Spleen (tissue), 11 donors: Measurements from ENCODE around the gene SPTLC1. TPM values are rescaled to one million over a fixed set of nuclear protein-coding genes. Genes with fewer than 3 reads are reported as not detected.

Experiments used
- DNase-seq: peaks from one replicate; pipeline ENCODE4 v3.0.0-alpha.2; 2020
- H3K27ac ChIP-seq, 8 donors: fragments of 200-600 bp; sonication (generic) in 7 of 8; 1 replicate in 4 of 8; 2 replicates in 4 of 8; pipeline versions ENCODE4 v1.5.0 to v1.8.0; 2016 to 2021; ENCODE audit warnings: inconsistent platforms in 4 of 8, mild to moderate bottlenecking in 4 of 8, moderate library complexity in 1 of 8
- H3K27me3 ChIP-seq, 7 donors: fragments of 200-600 bp; sonication (generic) in 6 of 7; replicated peaks in 1 of 7; 1 replicate in 4 of 7; 2 replicates in 3 of 7; pipeline versions ENCODE4 v1.5.0 to v1.8.0; 2016 to 2021; ENCODE audit warnings: inconsistent platforms in 3 of 7, mild to moderate bottlenecking in 1 of 7
- H3K36me3 ChIP-seq, 6 donors: fragments of 200-600 bp; sonication (generic) in 5 of 6; 1 replicate in 4 of 6; 2 replicates in 2 of 6; pipeline versions ENCODE4 v1.5.0 to v1.8.0; 2016 to 2021; ENCODE audit warnings: inconsistent platforms in 2 of 6
- H3K4me1 ChIP-seq, 6 donors: fragments of 200-600 bp; sonication (generic) in 5 of 6; 1 replicate in 3 of 6; 2 replicates in 3 of 6; pipeline versions ENCODE4 v1.5.0 to v1.8.0; 2016 to 2021; ENCODE audit warnings: inconsistent platforms in 3 of 6
- H3K4me3 ChIP-seq, 8 donors: fragments of 200-600 bp; sonication (generic) in 7 of 8; 1 replicate in 4 of 8; 2 replicates in 4 of 8; pipeline versions ENCODE4 v1.5.0 to v1.8.0; 2016 to 2021; ENCODE audit warnings: inconsistent platforms in 4 of 8, mild to moderate bottlenecking in 4 of 8, moderate library complexity in 2 of 8
- H3K9me3 ChIP-seq, 8 donors: fragments of 200-600 bp; sonication (generic) in 7 of 8; 1 replicate in 4 of 8; 2 replicates in 4 of 8; pipeline versions ENCODE4 v1.5.0 to v1.8.0; 2016 to 2021; ENCODE audit warnings: inconsistent platforms in 4 of 8
- POLR2A ChIP-seq, 3 donors: fragments of 450-650 bp; IDR thresholded peaks; one replicate each; pipeline ENCODE4 v1.5.1; 2017; ENCODE audit warnings: antibody characterized with exemption in 3 of 3, mild to moderate bottlenecking in 1 of 3
- POLR2AphosphoS5 ChIP-seq, 3 donors: sonication (generic); formaldehyde crosslinking; IDR thresholded peaks; one replicate each; pipeline ENCODE4 v1.5.1; 2017; ENCODE audit warnings: antibody characterized with exemption in 3 of 3
- WGBS, 5 donors: extraction: QIAGEN DNeasy Blood & Tissue Kit in 3 of 5; methylation state at CpG; one replicate each; pipeline versions ENCODE4 v1.1.5 to v1.1.7; 2013 to 2018; 5-methylcytosine and 5-hydroxymethylcytosine counted together
- intact Hi-C: fragments of 100-400 bp; cut with DNase I; formaldehyde crosslinking; loops from one replicate; pipeline ENCODE4 v1.15.0; 2023; ENCODE audit warnings: low total_unique reads
- polyA plus RNA-seq, 3 donors: library from polyadenylated mRNA; stranded (reverse); fragments of 200-250 nt; gene quantifications; one replicate each; pipeline ENCODE4 v1.2.1, GENCODE V29; 2013
- small RNA-seq, 4 donors: library from RNA; depleted of rRNA; stranded (forward); fragments of <200 nt; gene quantifications; one replicate each; pipeline ENCODE3, GENCODE V24; 2016
- total RNA-seq, 7 donors: library from RNA; depleted of rRNA in 3 of 7; stranded (reverse); fragments of >200 nt in 3 of 7; fragmentation: NEBNext Ultra II Directional in 4 of 7; extraction: Animal tissue kit (Norgen Biotek cat#: 25700) in 4 of 7; gene quantifications; one replicate each; pipeline versions ENCODE4 v1.1.0 to v1.2.1, GENCODE V29; 2016 to 2021
- TF ChIP-seq, protein P1 (sequence below), 11 experiments: fragments of 200-600 bp in 7 of 11; fragments of 450-650 bp in 4 of 11; sonication (generic) in 4 of 11; IDR thresholded peaks in 8 of 11; conservative IDR thresholded peaks in 3 of 11; 1 replicate in 7 of 11; 2 replicates in 4 of 11; pipeline versions ENCODE4 v1.4.0 to v1.8.0; 2016 to 2021; ENCODE audit warnings: antibody characterized with exemption in 11 of 11, inconsistent platforms in 4 of 11, mild to moderate bottlenecking in 1 of 11
- donor health status: healthy with polysubstance abuse.
- donor health status: DM: no; HTN: no; CAD: no; lungs with moderate emphysema.
- donor health status: DM: no; HTN: no; CAD: no.
- donor health status: Bipolar disorder and iron deficiency.
- donor health status: healthy.
- donor health status: DM: no; HTN: no; CAD: no.
- donor health status: DM: yes; HTN: yes; CAD: no.

SPTLC1 gene
- total and polyA plus RNA-seq, 10 donors: 15.9 to 75.1 (median 58.4) TPM

GRCh38 chr9:91991721-91992341 lies 123.4 kb downstream of the SPTLC1 start:
- WGBS, 5 donors: 80 to 87% (median 84%) methylated on average over 20 of the region's 20 CpGs
- TF ChIP-seq POLR2AphosphoS5 (IDR thresholded peaks at IDR 0.05): no peak
- TF ChIP-seq POLR2A (IDR thresholded peaks at IDR 0.05): no peak
- TF ChIP-seq, protein P1, sequence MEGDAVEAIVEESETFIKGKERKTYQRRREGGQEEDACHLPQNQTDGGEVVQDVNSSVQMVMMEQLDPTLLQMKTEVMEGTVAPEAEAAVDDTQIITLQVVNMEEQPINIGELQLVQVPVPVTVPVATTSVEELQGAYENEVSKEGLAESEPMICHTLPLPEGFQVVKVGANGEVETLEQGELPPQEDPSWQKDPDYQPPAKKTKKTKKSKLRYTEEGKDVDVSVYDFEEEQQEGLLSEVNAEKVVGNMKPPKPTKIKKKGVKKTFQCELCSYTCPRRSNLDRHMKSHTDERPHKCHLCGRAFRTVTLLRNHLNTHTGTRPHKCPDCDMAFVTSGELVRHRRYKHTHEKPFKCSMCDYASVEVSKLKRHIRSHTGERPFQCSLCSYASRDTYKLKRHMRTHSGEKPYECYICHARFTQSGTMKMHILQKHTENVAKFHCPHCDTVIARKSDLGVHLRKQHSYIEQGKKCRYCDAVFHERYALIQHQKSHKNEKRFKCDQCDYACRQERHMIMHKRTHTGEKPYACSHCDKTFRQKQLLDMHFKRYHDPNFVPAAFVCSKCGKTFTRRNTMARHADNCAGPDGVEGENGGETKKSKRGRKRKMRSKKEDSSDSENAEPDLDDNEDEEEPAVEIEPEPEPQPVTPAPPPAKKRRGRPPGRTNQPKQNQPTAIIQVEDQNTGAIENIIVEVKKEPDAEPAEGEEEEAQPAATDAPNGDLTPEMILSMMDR (IDR thresholded peaks at IDR 0.05 in 8 of 11, conservative IDR thresholded peaks at IDR 0.05 in 3 of 11): no peak
- Histone ChIP-seq H3K36me3 (no peaks in the 10 kb centered on the region), H3K27ac (no peak overlapping the region), H3K9me3 (no peaks in the 10 kb centered on the region), H3K4me1 (no peaks in the 10 kb centered on the region), H3K4me3 (no peak overlapping the region), H3K27me3 (peaks cover 0 to 21% (median 0%) of the 10 kb centered on the region in 7 donors)
- intact Hi-C loops: no loop called here
- DNase-seq: no peak

- 81 to 96% (median 91%) methylated on average over 2 of the region's 2 CpGs for WGBS, 5 donors
- H3K4me3 ChIP-seq: no peak overlapping the region
- intact Hi-C loops: no loop called here
- TF ChIP-seq POLR2A (IDR thresholded peaks at IDR 0.05): no peak
- TF ChIP-seq, protein P1 (IDR thresholded peaks at IDR 0.05 in 8 of 11, conservative IDR thresholded peaks at IDR 0.05 in 3 of 11): no peak
- TF ChIP-seq POLR2AphosphoS5 (IDR thresholded peaks at IDR 0.05): no peak
- no peaks in the 10 kb centered on the region for H3K4me1 ChIP-seq
- DNase-seq: no peak
- H3K27ac ChIP-seq: no peak overlapping the region
- H3K27me3 ChIP-seq: peaks cover 0 to 17% (median 0%) of the 10 kb centered on the region in 7 donors
- H3K36me3 ChIP-seq: no peaks in the 10 kb centered on the region
- peaks cover 0 to 12% (median 7%) of the 10 kb centered on the region in 8 donors for H3K9me3 ChIP-seq
These were observed 129.0 kb downstream of the SPTLC1 start for GRCh38 chr9:91986248-91986647.

DNA sequence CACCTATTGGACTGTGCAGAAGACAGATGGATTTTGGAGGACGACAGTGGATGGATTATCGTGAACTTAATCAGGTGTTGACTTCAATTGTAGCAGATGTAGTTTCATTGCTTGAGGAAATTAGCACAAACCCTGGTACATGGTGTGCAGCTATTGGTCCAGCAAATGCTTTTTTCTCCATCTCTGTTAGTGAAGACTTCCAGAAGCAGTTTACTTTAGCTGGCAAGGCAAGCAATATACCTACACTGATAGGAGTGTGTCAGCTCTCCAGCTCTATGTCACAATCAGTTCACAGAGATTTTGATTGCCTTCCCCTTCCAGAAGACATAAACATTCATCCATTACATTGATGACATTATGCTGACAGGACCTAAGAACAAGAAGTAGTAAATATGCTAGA lies 129.5 kb downstream of the SPTLC1 start:
- Histone ChIP-seq H3K4me1 (no peaks in the 10 kb centered on the region), H3K27me3 (peaks cover 0 to 17% (median 0%) of the 10 kb centered on the region in 7 donors), H3K27ac (no peak overlapping the region), H3K9me3 (peaks cover 0 to 18% (median 10%) of the 10 kb centered on the region in 8 donors), H3K36me3 (no peaks in the 10 kb centered on the region), H3K4me3 (no peak overlapping the region)
- no peak for DNase-seq
- TF ChIP-seq POLR2A (IDR thresholded peaks at IDR 0.05) (no peak), POLR2AphosphoS5 (IDR thresholded peaks at IDR 0.05) (no peak)
- TF ChIP-seq, protein P1 (IDR thresholded peaks at IDR 0.05 in 8 of 11, conservative IDR thresholded peaks at IDR 0.05 in 3 of 11): no peak
- intact Hi-C loops: no loop called here
- 86 to 95% (median 89%) methylated on average over 2 of the region's 2 CpGs for WGBS, 5 donors

Small RNA genes lying within 50 kb of the gene (small RNA-seq; reads per million reads assigned to genes)
- gene MTATP6P29: 0 reads per million in 4 donors
- 0 reads per million in 4 donors for gene MTND4LP7

Other genes with a start within 250 kb of the SPTLC1 start
- gene ROR2, start 165.2 kb downstream of the SPTLC1 start, total RNA-seq: 10 to 100 TPM in 1 of 7 donors, 1 to 10 TPM in 6; 2.5 to 15.6 (median 7.2) TPM
- gene ROR2, start 165.2 kb downstream of the SPTLC1 start, polyA plus RNA-seq: 1 to 10 TPM in 1 of 3 donors, under 1 TPM in 2; 0.65 to 1.8 (median 0.70) TPM
- 100 to 1,000 TPM in 1 of 7 donors, 10 to 100 TPM in 6; 58.3 to 110 (median 71.5) TPM for gene IARS1, start 178.3 kb upstream of the SPTLC1 start, total RNA-seq
- gene IARS1, start 178.3 kb upstream of the SPTLC1 start, polyA plus RNA-seq: 10 to 100 TPM; 16.0 to 25.6 (median 22.9) TPM
- 10 to 100 TPM; 37.0 to 70.6 (median 43.4) TPM for gene NOL8, start 209.9 kb upstream of the SPTLC1 start, total RNA-seq
- 10 to 100 TPM; 29.9 to 38.2 (median 34.2) TPM for gene NOL8, start 209.9 kb upstream of the SPTLC1 start, polyA plus RNA-seq
- 10 to 100 TPM in 2 of 7 donors, 1 to 10 TPM in 5; 5.4 to 15.8 (median 6.9) TPM for gene CENPP, start 210.5 kb upstream of the SPTLC1 start, total RNA-seq
- 1 to 10 TPM; 1.7 to 2.1 (median 2.0) TPM for gene CENPP, start 210.5 kb upstream of the SPTLC1 start, polyA plus RNA-seq